Measurements from ENCODE around the gene RPS13. TPM values are rescaled to one million over a fixed set of nuclear protein-coding genes. Genes with fewer than 3 reads are reported as not detected.
A peak's percentile ranks its signal among the peaks of the same experiment; 100 is the strongest.
"Not testable (repeated sequence)": the region's sequence is repeated elsewhere in the genome, so short reads cannot be mapped to it uniquely, and the experiment has no call there.

RPS13 gene
- total RNA-seq, 4 donors from 2014 or later, result 718 to 1,965 (median 1,229) TPM

DNA sequence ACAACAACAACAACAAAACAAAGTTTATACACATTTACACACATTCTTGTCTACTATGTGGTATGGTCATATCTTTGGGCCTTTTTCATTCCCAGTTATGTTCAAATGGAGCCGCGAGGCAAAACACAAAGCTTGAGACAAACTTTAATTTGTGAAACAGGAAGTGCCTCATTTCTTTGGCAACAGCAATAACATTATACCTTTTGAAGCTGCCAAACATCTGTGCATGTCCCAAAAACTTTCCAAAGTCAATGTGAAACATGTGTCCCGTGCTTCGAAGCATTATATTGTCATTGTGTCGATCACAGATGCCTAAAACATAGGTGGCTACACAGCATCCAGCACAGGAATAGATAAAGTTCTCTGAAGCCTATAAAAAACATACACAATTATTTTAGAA is 25.0 kb upstream of the RPS13 start:
- Histone ChIP-seq H3K27me3 (no peaks in the 10 kb centered on the region), H3K27ac (no peak overlapping the region), H3K36me3 (peaks cover 0 to 100% of the 10 kb centered on the region in 2 donors), H3K9me3 (no peaks in the 10 kb centered on the region), H3K4me3 (no peak overlapping the region), H3K4me1 (no peaks in the 10 kb centered on the region)
- WGBS, 2 donors (ENCODE audit: low coverage in 1 of 2), result 61 to 88% methylated on average over 5 of the region's 5 CpGs
- no peak for ATAC-seq
- no peak for TF ChIP-seq POLR2A (IDR thresholded peaks at IDR 0.05)
- TF ChIP-seq, protein P1, sequence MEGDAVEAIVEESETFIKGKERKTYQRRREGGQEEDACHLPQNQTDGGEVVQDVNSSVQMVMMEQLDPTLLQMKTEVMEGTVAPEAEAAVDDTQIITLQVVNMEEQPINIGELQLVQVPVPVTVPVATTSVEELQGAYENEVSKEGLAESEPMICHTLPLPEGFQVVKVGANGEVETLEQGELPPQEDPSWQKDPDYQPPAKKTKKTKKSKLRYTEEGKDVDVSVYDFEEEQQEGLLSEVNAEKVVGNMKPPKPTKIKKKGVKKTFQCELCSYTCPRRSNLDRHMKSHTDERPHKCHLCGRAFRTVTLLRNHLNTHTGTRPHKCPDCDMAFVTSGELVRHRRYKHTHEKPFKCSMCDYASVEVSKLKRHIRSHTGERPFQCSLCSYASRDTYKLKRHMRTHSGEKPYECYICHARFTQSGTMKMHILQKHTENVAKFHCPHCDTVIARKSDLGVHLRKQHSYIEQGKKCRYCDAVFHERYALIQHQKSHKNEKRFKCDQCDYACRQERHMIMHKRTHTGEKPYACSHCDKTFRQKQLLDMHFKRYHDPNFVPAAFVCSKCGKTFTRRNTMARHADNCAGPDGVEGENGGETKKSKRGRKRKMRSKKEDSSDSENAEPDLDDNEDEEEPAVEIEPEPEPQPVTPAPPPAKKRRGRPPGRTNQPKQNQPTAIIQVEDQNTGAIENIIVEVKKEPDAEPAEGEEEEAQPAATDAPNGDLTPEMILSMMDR (IDR thresholded peaks at IDR 0.05), result no peak
- no peak for TF ChIP-seq EP300 (IDR thresholded peaks at IDR 0.05)
- no peak for TF ChIP-seq POLR2AphosphoS5 (IDR thresholded peaks at IDR 0.05)

DNA sequence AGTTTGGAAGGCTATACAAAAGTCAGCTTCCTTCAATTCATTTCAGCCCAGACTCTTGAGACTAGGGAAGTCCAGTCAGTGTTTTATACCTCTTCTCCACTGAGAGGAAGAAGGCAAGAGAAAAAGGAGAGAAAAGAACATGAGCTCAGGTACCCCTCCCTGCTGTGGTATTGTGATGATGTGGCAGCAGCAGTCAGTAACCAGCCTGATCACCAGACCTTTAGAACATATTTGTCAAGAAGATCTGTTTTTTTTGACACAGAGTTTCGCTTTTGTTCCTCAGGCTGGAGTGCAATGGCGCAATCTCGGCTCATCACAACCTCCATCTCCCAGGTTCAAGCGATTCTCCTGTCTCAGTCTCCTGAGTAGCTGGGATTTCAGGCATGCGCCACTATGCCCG is 21.2 kb upstream of the RPS13 start:
- H3K4me1 ChIP-seq, result no peaks in the 10 kb centered on the region
- H3K27ac ChIP-seq, result no peak overlapping the region
- H3K27me3 ChIP-seq, result no peaks in the 10 kb centered on the region
- no peak for ATAC-seq
- no peaks in the 10 kb centered on the region for H3K9me3 ChIP-seq
- 70 to 86% methylated on average over 2 to 5 of the region's 6 CpGs for WGBS, 2 donors (ENCODE audit: low coverage in 1 of 2)
- no peak overlapping the region for H3K4me3 ChIP-seq
- peaks cover 0 to 97% of the 10 kb centered on the region in 2 donors for H3K36me3 ChIP-seq
- TF ChIP-seq POLR2AphosphoS5 (IDR thresholded peaks at IDR 0.05) (no peak), POLR2A (IDR thresholded peaks at IDR 0.05) (no peak), EP300 (IDR thresholded peaks at IDR 0.05) (no peak)
- TF ChIP-seq, protein P1 (IDR thresholded peaks at IDR 0.05), result no peak

DNA sequence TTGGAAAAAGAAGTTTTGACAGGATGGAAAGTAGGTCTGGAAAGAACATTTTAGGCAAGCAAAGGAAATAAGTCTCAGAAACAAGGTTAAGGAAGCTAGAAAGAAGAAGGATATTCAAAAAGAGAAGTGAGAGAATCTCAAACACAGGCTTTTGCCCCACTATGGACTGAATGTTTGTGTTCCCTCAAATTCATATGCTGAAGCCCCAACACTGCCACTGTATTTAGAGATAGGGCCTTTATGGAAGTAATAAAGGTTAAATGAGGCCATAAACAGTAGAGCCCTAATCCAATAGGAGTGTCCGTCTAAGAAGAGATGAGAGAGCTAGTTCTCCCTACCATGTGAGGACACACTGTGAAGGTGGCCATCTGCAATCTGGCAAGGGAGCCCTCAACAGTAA is 20.6 kb upstream of the RPS13 start:
- no peak for ATAC-seq
- no peak overlapping the region for H3K4me3 ChIP-seq
- H3K9me3 ChIP-seq, result no peaks in the 10 kb centered on the region
- H3K27me3 ChIP-seq, result no peaks in the 10 kb centered on the region
- WGBS, 2 donors (ENCODE audit: low coverage in 1 of 2), result 80 to 100% methylated on average over 1 of the region's 1 CpG
- TF ChIP-seq, protein P1 (IDR thresholded peaks at IDR 0.05), result no peak
- TF ChIP-seq POLR2A (IDR thresholded peaks at IDR 0.05) (no peak), EP300 (IDR thresholded peaks at IDR 0.05) (no peak), POLR2AphosphoS5 (IDR thresholded peaks at IDR 0.05) (no peak)
- peaks cover 0 to 97% of the 10 kb centered on the region in 2 donors for H3K36me3 ChIP-seq
- H3K27ac ChIP-seq, result no peak overlapping the region
- H3K4me1 ChIP-seq, result no peaks in the 10 kb centered on the region

DNA sequence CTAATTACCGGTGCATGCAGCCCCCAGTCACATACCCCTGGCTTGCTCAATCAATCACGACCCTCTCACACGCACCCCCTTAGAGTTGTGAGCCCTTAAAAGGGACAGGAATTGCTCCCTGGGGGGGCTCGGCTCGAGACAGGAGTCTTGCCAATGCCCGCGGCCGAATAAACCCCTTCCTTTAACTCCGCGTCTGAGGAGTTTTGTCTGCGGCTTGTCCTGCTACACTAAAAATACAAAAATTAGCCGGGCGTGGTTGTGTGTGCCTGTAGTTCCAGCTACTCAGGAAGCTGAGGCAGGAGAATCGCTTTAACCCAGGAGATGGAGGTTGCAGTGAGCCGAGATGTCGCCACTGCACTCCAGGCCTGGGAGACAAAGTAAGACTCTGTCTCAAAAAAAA is 8.5 kb upstream of the RPS13 start:
- not testable (repeated sequence) for H3K4me3 ChIP-seq, H3K27me3 ChIP-seq, ATAC-seq, H3K27ac ChIP-seq, H3K9me3 ChIP-seq, H3K4me1 ChIP-seq
- H3K36me3 ChIP-seq, result peaks cover 0 to 44% of the 10 kb centered on the region in 2 donors
- WGBS, 2 donors (ENCODE audit: low coverage in 1 of 2), result 74 to 76% methylated on average over 4 to 14 of the region's 16 CpGs

DNA sequence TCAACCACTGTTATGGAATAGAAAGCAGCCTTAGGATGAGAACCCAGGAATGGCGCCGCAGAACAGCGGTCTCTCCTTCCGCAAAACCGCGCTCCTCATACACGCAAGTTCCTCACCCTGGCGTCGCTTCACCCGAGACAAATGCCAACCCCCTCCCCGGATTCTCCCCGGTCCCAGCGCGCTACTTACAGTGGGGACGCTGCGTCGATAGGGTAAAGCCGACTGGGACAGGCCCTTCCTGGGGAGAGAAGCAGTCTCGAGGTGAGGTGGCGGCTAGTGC is 287 bp downstream of the RPS13 start:
- Histone ChIP-seq H3K27me3 (no peaks in the 10 kb centered on the region), H3K4me3 (peak overlapping the region; percentile 80 to 89), H3K4me1 (peaks cover 3 to 43% (median 14%) of the 10 kb centered on the region in 3 donors), H3K36me3 (peaks cover 0 to 41% of the 10 kb centered on the region in 2 donors), H3K9me3 (no peaks in the 10 kb centered on the region), H3K27ac (peak overlapping the region; percentile 87 to 97 (median 90))
- TF ChIP-seq EP300 (IDR thresholded peaks at IDR 0.05) (no peak), POLR2AphosphoS5 (IDR thresholded peaks at IDR 0.05) (no peak), POLR2A (IDR thresholded peaks at IDR 0.05) (no peak)
- TF ChIP-seq, protein P1 (IDR thresholded peaks at IDR 0.05), result no peak
- ATAC-seq, result peak; percentile 30
- no CpG with 5 or more reads among the region's 20 CpGs for WGBS, 2 donors (ENCODE audit: low coverage in 1 of 2)

All from gastroesophageal sphincter (tissue), 4 donors.